Astrocyte (in vitro differentiated cells and primary cell): ENCODE measurements around the gene PRRG1. TPM values are rescaled to one million over a fixed set of nuclear protein-coding genes. Genes with fewer than 3 reads are reported as not detected.

Experiments used
- DNase-seq: peaks from one replicate; pipeline ENCODE4 v3.0.0-alpha.2; 2010; ENCODE audit warnings: low read depth
- FAIRE-seq: peaks from 2 replicates; lab custom pipeline; 2011; peaks lifted over from hg19 to GRCh38; lab: Jason Lieb, UNC
- H2AFZ ChIP-seq: 2 replicates; pipeline ENCODE4 v1.6.0; 2012; ENCODE audit warnings: low read depth, low read length, inconsistent platforms
- H3K27ac ChIP-seq: 2 replicates; pipeline ENCODE4 v1.5.1; 2011; ENCODE audit warnings: low read depth, low read length, inconsistent platforms
- H3K27me3 ChIP-seq: 2 replicates; pipeline ENCODE4 v1.6.0; 2011; ENCODE audit warnings: low read length, inconsistent platforms; ENCODE audit not compliant: insufficient read depth
- H3K36me3 ChIP-seq: 2 replicates; pipeline ENCODE4 v1.5.1; 2011; ENCODE audit warnings: low read length, inconsistent platforms; ENCODE audit not compliant: insufficient read depth
- H3K4me1 ChIP-seq: 2 replicates; pipeline ENCODE4 v1.5.1; 2011; ENCODE audit warnings: low read length, inconsistent platforms; ENCODE audit not compliant: insufficient read depth
- H3K4me2 ChIP-seq: 2 replicates; pipeline ENCODE4 v1.6.0; 2012; ENCODE audit warnings: low read length, inconsistent platforms
- H3K4me3 ChIP-seq: 2 replicates; pipeline ENCODE4 v1.5.1; 2011; ENCODE audit warnings: low read depth, mild to moderate bottlenecking, low read length, inconsistent platforms; ENCODE audit not compliant: insufficient read depth
- H3K79me2 ChIP-seq: 2 replicates; pipeline ENCODE4 v1.6.0; 2012; ENCODE audit warnings: mild to moderate bottlenecking, low read length, inconsistent platforms; ENCODE audit not compliant: insufficient read depth
- H3K9ac ChIP-seq: 2 replicates; pipeline ENCODE4 v1.6.0; 2012; ENCODE audit warnings: mild to moderate bottlenecking, low read length, inconsistent platforms
- H3K9me3 ChIP-seq: 2 replicates; pipeline ENCODE4 v1.5.1; 2012; ENCODE audit warnings: low read depth, mild to moderate bottlenecking, low read length, inconsistent platforms; ENCODE audit not compliant: insufficient read depth
- H4K20me1 ChIP-seq: 2 replicates; pipeline ENCODE4 v1.6.0; 2012; ENCODE audit warnings: low read length, inconsistent platforms; ENCODE audit not compliant: insufficient read depth
- H3K27ac Mint-ChIP-seq: one replicate; pipeline ENCODE4 v1.8.0; 2021; ENCODE audit warnings: mild to moderate bottlenecking, mixed read lengths; ENCODE audit not compliant: unreplicated experiment
- H3K27me3 Mint-ChIP-seq: one replicate; pipeline ENCODE4 v1.8.0; 2021; ENCODE audit warnings: low read depth, mixed read lengths; ENCODE audit not compliant: unreplicated experiment
- H3K36me3 Mint-ChIP-seq: one replicate; pipeline ENCODE4 v1.8.0; 2021; ENCODE audit warnings: low read depth, mixed read lengths; ENCODE audit not compliant: unreplicated experiment
- H3K4me1 Mint-ChIP-seq: one replicate; pipeline ENCODE4 v1.8.0; 2021; ENCODE audit warnings: low read depth, mixed read lengths; ENCODE audit not compliant: unreplicated experiment
- H3K4me3 Mint-ChIP-seq: one replicate; pipeline ENCODE4 v1.8.0; 2021; ENCODE audit warnings: mild to moderate bottlenecking, moderate library complexity, mixed read lengths; ENCODE audit not compliant: unreplicated experiment
- H3K9me3 Mint-ChIP-seq: one replicate; pipeline ENCODE4 v1.8.0; 2021; ENCODE audit warnings: mild to moderate bottlenecking, mixed read lengths; ENCODE audit not compliant: unreplicated experiment
- EZH2 ChIP-seq: IDR thresholded peaks from 2 replicates; pipeline ENCODE4 v1.6.1; 2012; ENCODE audit warnings: mild to moderate bottlenecking, low read length, inconsistent platforms; ENCODE audit not compliant: insufficient read depth
- total RNA-seq: library from RNA; stranded (reverse); gene quantifications from 2 replicates; pipeline ENCODE4 v1.2.1, GENCODE V29; 2021
- TF ChIP-seq, protein P1 (sequence below): IDR thresholded peaks from 2 replicates; pipeline ENCODE4 v1.5.1; 2011; ENCODE audit warnings: low read depth, mild to moderate bottlenecking, inconsistent platforms, low read length, moderate library complexity; ENCODE audit not compliant: insufficient read depth

Gene PRRG1
- total RNA-seq, 1 donor from 2014 or later: 33.7 TPM

DNA sequence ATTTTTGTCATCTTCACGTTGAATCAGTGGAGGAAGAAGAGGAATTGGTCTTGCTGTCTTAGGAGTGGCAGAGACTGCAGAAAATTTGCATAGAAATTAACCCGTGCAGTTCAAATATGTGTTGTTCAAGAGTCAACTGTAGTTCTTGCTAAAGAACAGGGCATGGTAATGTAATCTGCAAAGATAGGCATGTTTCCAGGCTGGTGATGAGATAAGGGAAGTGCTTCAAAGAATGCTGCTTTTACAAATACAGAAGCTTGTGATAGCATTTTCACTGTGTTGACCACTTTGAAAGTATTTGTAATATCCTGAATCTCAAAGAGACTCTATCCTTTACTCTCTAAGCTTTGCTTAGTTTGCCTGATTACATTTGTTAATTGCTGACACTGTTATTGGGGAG, 60.1 kb downstream of the PRRG1 start:
- TF ChIP-seq, protein P1, sequence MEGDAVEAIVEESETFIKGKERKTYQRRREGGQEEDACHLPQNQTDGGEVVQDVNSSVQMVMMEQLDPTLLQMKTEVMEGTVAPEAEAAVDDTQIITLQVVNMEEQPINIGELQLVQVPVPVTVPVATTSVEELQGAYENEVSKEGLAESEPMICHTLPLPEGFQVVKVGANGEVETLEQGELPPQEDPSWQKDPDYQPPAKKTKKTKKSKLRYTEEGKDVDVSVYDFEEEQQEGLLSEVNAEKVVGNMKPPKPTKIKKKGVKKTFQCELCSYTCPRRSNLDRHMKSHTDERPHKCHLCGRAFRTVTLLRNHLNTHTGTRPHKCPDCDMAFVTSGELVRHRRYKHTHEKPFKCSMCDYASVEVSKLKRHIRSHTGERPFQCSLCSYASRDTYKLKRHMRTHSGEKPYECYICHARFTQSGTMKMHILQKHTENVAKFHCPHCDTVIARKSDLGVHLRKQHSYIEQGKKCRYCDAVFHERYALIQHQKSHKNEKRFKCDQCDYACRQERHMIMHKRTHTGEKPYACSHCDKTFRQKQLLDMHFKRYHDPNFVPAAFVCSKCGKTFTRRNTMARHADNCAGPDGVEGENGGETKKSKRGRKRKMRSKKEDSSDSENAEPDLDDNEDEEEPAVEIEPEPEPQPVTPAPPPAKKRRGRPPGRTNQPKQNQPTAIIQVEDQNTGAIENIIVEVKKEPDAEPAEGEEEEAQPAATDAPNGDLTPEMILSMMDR: no peak
- no peak for TF ChIP-seq EZH2
- Mint-ChIP-seq H3K4me1 (peaks cover 16% of the 10 kb centered on the region), H3K36me3 (peaks cover 2% of the 10 kb centered on the region), H3K9me3 (no peaks in the 10 kb centered on the region), H3K4me3 (no peak overlapping the region), H3K27me3 (no peaks in the 10 kb centered on the region), H3K27ac (no peak overlapping the region)
- no peak overlapping the region for H3K27ac ChIP-seq
- no peak overlapping the region for H2AFZ ChIP-seq
- peak; percentile 78 for FAIRE-seq
- H3K79me2 ChIP-seq: no peaks in the 10 kb centered on the region
- no peaks in the 10 kb centered on the region for H3K9me3 ChIP-seq
- no peak overlapping the region for H3K4me2 ChIP-seq
- H3K9ac ChIP-seq: no peak overlapping the region
- H3K4me3 ChIP-seq: no peak overlapping the region
- no peaks in the 10 kb centered on the region for H3K36me3 ChIP-seq
- H4K20me1 ChIP-seq: no peaks in the 10 kb centered on the region
- peaks cover 6% of the 10 kb centered on the region for H3K4me1 ChIP-seq
- no peaks in the 10 kb centered on the region for H3K27me3 ChIP-seq
- no peak for DNase-seq

DNA sequence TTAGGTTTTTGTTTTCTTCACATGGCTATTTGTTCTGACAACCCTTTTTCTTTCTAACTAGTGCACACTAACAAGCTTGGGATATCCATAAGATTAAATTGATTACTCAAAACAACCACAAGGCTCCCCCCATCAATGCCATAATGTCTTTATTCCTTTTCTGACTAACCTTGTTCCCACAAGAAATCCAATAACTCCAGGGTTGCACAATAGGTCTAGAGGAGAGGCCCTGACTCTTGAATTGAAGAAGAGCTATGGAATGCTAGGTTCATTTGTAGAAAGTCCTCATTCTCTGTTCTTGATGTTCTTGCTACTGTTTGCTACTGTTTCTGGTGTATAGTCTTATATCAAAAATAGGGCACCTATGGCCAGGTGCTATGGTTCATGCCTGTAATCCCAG, 71.0 kb downstream of the PRRG1 start:
- no peaks in the 10 kb centered on the region for H3K36me3 Mint-ChIP-seq
- no peaks in the 10 kb centered on the region for H3K79me2 ChIP-seq
- H3K9me3 Mint-ChIP-seq: no peaks in the 10 kb centered on the region
- no peak overlapping the region for H3K4me3 Mint-ChIP-seq
- no peak overlapping the region for H2AFZ ChIP-seq
- FAIRE-seq (no peak), DNase-seq (no peak)
- TF ChIP-seq, protein P1: no peak
- TF ChIP-seq EZH2: no peak
- H3K4me2 ChIP-seq: no peak overlapping the region
- no peaks in the 10 kb centered on the region for H3K9me3 ChIP-seq
- no peaks in the 10 kb centered on the region for H4K20me1 ChIP-seq
- no peak overlapping the region for H3K27ac Mint-ChIP-seq
- H3K9ac ChIP-seq: no peak overlapping the region
- no peaks in the 10 kb centered on the region for H3K27me3 Mint-ChIP-seq
- H3K4me1 ChIP-seq: peaks cover 8% of the 10 kb centered on the region
- H3K4me1 Mint-ChIP-seq: peaks cover under 1% of the 10 kb centered on the region
- no peaks in the 10 kb centered on the region for H3K36me3 ChIP-seq
- H3K27me3 ChIP-seq: no peaks in the 10 kb centered on the region
- no peak overlapping the region for H3K27ac ChIP-seq
- H3K4me3 ChIP-seq: no peak overlapping the region

DNA sequence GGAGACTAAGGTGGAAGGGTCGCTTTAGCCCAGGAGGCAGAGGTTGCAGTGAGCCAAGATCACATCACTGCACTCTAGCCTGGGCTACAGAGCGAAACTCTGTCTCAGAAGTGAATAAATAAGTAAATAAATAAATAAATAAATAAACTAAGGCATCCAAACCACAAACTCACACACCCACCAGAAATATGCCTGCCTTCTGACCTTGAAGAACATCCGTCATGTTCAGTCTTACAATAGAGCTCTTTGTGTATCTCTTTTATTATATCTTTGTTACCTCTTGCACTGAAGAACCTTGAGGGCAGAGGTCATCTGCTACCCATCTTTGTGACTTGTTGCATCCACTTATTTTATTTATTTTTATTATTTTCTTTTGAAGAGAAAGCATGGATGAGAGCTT, 71.6 kb downstream of the PRRG1 start:
- H3K36me3 ChIP-seq: no peaks in the 10 kb centered on the region
- no peak for TF ChIP-seq EZH2
- TF ChIP-seq, protein P1: no peak

More for the DNA sequence above, 71.6 kb downstream of the PRRG1 start:
- Histone ChIP-seq H3K79me2 (no peaks in the 10 kb centered on the region), H3K27me3 (no peaks in the 10 kb centered on the region), H3K4me3 (no peak overlapping the region), H3K9ac (no peak overlapping the region), H3K4me1 (peaks cover 11% of the 10 kb centered on the region), H4K20me1 (no peaks in the 10 kb centered on the region), H3K4me2 (no peak overlapping the region), H2AFZ (no peak overlapping the region), H3K27ac (no peak overlapping the region), H3K9me3 (no peaks in the 10 kb centered on the region)
- Mint-ChIP-seq H3K27me3 (no peaks in the 10 kb centered on the region), H3K36me3 (no peaks in the 10 kb centered on the region), H3K4me3 (no peak overlapping the region), H3K27ac (no peak overlapping the region), H3K9me3 (no peaks in the 10 kb centered on the region), H3K4me1 (peaks cover 2% of the 10 kb centered on the region)
- FAIRE-seq (no peak), DNase-seq (no peak)
